ENCODE measurements around the gene UMOD.

The UMOD gene

GRCh38 chr16:20364051-20364450, 11.5 kb upstream of the UMOD start:
- no peak for DNase-seq (ENCODE audit: low read depth in 2 of 2)

- no peak for DNase-seq (ENCODE audit: low read depth in 2 of 2)
Measured at GRCh38 chr16:20363191-20363590, 10.7 kb upstream of the UMOD start.

GRCh38 chr16:20359997-20360396, 7.5 kb upstream of the UMOD start:
- DNase-seq (ENCODE audit: low read depth in 2 of 2), result no peak

GRCh38 chr16:20355114-20355782, 2.7 kb upstream of the UMOD start:
- DNase-seq (ENCODE audit: low read depth in 2 of 2), result no peak

GRCh38 chr16:20353379-20353778, 864 bp upstream of the UMOD start:
- no peak for DNase-seq (ENCODE audit: low read depth in 2 of 2)

GRCh38 chr16:20349615-20350014, 2.9 kb downstream of the UMOD start:
- DNase-seq (ENCODE audit: low read depth in 2 of 2), result no peak

GRCh38 chr16:20348365-20349185, 3.9 kb downstream of the UMOD start:
- no peak for DNase-seq (ENCODE audit: low read depth in 2 of 2)

GRCh38 chr16:20347666-20348364, 4.7 kb downstream of the UMOD start:
- DNase-seq (ENCODE audit: low read depth in 2 of 2), result no peak

GRCh38 chr16:20344611-20345010, 7.9 kb downstream of the UMOD start:
- no peak for DNase-seq (ENCODE audit: low read depth in 2 of 2)

- DNase-seq (ENCODE audit: low read depth in 2 of 2), result no peak
Measured at GRCh38 chr16:20339744-20340143, 12.8 kb downstream of the UMOD start.

GRCh38 chr16:20336955-20337354, 15.6 kb downstream of the UMOD start:
- DNase-seq (ENCODE audit: low read depth in 2 of 2), result no peak

- DNase-seq (ENCODE audit: low read depth in 2 of 2), result no peak
Measured at GRCh38 chr16:20334396-20334795, 18.1 kb downstream of the UMOD start.

- no peak for DNase-seq (ENCODE audit: low read depth in 2 of 2)
Measured at GRCh38 chr16:20333120-20333519, 19.4 kb downstream of the UMOD start.

- DNase-seq (ENCODE audit: low read depth in 2 of 2), result no peak
Measured at GRCh38 chr16:20332411-20332810, 20.1 kb downstream of the UMOD start.

- no peak for DNase-seq (ENCODE audit: low read depth in 2 of 2)
Measured at GRCh38 chr16:20331635-20332034, 20.9 kb downstream of the UMOD start.

- DNase-seq (ENCODE audit: low read depth in 2 of 2), result no peak
Measured at GRCh38 chr16:20329392-20330138, 22.9 kb downstream of the UMOD start.

GRCh38 chr16:20327444-20328041, 25.0 kb downstream of the UMOD start, which contains the start of gene GP2:
TSS of gene GP2 (minus strand) at chr16:20327513. CDS start at chr16:20326431, 1,082 bp downstream.
- DNase-seq (ENCODE audit: low read depth in 2 of 2), result no peak

- DNase-seq (ENCODE audit: low read depth in 2 of 2), result no peak
Measured at GRCh38 chr16:20326321-20326720, 26.2 kb downstream of the UMOD start.

- DNase-seq (ENCODE audit: low read depth in 2 of 2), result no peak
Measured at GRCh38 chr16:20325005-20325404, 27.5 kb downstream of the UMOD start.

GRCh38 chr16:20323591-20324117, 28.9 kb downstream of the UMOD start:
- no peak for DNase-seq (ENCODE audit: low read depth in 2 of 2)

- DNase-seq (ENCODE audit: low read depth in 2 of 2), result no peak
Measured at GRCh38 chr16:20322696-20323095, 29.8 kb downstream of the UMOD start.

All from stimulated activated CD4-positive, alpha-beta T cell treated with anti-CD3 and anti-CD28 coated beads, Interleukin-1b, Interleukin-23, amount 100 ng/mL, for 4 hours (primary cell).